Heart left ventricle (tissue), 13 donors: ENCODE data around the gene STAU1.

Experiments
- CTCF ChIP-seq, 12 donors: fragments of 200-600 bp; sonication (generic) in 4 of 12; IDR thresholded peaks; one replicate each; pipeline versions ENCODE4 v1.5.0 to v1.8.0; 2018 to 2022; ENCODE audit warnings: antibody characterized with exemption in 12 of 12, mild to moderate bottlenecking in 5 of 12
- POLR2A ChIP-seq, 2 donors: fragments of 450-650 bp; IDR thresholded peaks; one replicate each; pipeline ENCODE4 v1.6.1; 2017; ENCODE audit warnings: antibody characterized with exemption in 2 of 2, mild to moderate bottlenecking in 2 of 2, moderate library complexity in 2 of 2
- donor health status: ischemic (EF 13 %, LVEDD 7.1; RV severe dilation, severe dysfunction).
- donor health status: DM: no; HTN: yes; CAD: no.
- donor health status: DM: no; HTN: no; CAD: no.
- donor health status: ischemic (EF 25% LVEDD 6.9; RV normal size, moderate dysfunction).
- donor health status: ischemic (EF 25% LVEDD 5.7; RV mildly dilated, moderate dysfunction).
- donor health status: ischemic (EF 35%, LVEDD 5.7; RV mildly dilated, moderate dysfunction).
- donor health status: nonischemic (EF 11% LVEDD 7.7; RV severe dilation, severe dysfunction).
- donor health status: DM: yes; HTN: yes; CAD: no.
- donor health status: PGD.
- donor health status: ischemic (EF 29% LVEDD 5.4; RV normal size, mild dysfunction).
- donor health status: nonischemic (EF 23%, LVEDD 6.1; RV moderate dilation, normal function).

DNA sequence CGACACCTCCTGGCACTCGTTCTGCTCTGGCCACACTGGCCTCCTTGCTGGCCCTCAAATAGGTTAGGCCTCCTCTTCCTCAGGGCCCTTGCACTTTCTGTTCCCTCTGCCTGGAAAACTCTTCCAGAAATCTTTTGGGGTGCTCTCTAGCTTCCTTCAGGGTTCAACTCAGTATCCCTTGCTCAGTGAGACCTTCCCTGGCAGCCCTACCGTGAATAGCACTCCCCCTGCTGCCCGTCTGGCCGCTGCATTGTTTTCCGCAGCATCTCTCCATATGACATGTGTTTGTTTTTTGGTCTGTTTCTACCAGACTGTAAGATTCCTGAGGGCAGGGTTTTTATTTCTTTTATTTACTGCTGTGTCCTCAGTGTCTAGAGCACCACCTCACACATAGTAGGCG is 37.8 kb upstream of the STAU1 start:
- TF ChIP-seq POLR2A (IDR thresholded peaks at IDR 0.05) (no peak), CTCF (IDR thresholded peaks at IDR 0.05) (no peak)
